ENCODE data around the gene SLC22A2.

GRCh38 chr6:160300076-160300695, 41.6 kb upstream of the SLC22A2 start:
- TF ChIP-seq HMGXB4 (CRISPR knock-in tag; IDR thresholded peaks at IDR 0.05) (no peak), RAD21 (CRISPR knock-in tag; conservative IDR thresholded peaks at IDR 0.05 in 1 of 2, IDR thresholded peaks at IDR 0.05 in 1 of 2) (no peak), CTCF (IDR thresholded peaks at IDR 0.05 in 2 of 3, conservative IDR thresholded peaks at IDR 0.05 in 1 of 3; ENCODE audit: insufficient read depth in 2 of 3, low read depth in 1 of 3, low read length in 3 of 3) (no peak), ATF3 (IDR thresholded peaks at IDR 0.05) (no peak), ATF3 (CRISPR knock-in tag; conservative IDR thresholded peaks at IDR 0.05) (no peak)

All from K562 (cell line).